Measurements from ENCODE around the gene RASAL2. TPM values are rescaled to one million over a fixed set of nuclear protein-coding genes. Genes with fewer than 3 reads are reported as not detected.

The RASAL2 gene
- total RNA-seq, 1 experiment from 2014 or later, result 56.9 TPM

DNA sequence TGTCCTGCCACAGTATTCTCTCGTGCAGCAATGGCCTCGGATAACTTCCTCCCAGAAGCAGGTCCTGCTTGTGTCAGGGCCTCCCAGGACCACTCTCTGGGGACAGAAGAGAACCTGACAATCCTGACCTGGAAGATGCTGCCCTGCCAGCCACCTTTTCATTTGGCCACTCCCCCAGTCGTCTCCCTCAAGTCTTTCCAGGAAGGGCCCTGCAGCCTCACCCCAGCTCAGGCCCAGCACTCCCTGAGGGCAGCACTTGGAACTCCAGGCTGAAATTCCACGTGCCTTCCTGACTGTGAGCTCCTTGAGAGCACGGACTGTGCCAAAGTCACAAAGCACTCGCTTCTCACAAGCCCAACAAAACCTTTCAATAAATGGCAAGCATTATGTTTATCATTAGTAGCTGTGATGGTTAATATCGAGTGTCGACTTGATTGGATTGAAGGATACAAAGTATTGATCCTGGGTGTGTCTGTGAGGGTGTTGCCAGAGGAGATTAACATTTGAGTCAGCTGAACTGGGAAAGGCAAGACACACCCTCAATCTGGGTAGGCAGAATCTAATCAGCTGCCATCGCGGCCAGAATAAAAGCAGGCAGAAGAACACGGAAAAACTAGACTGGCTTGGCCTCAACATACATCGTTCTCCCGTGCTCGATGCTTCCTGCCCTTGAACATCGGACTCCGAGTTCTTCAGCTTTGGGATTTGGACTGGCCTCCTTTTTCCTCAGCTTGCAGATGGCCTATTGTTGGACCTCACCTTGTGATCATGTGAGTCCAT lies 405.2 kb downstream of the RASAL2 start:
- no peaks in the 10 kb centered on the region for H3K36me3 Mint-ChIP-seq (ENCODE audit: insufficient read depth, unreplicated experiment)
- H3K9me3 Mint-ChIP-seq (ENCODE audit: unreplicated experiment), result no peaks in the 10 kb centered on the region
- H3K27me3 Mint-ChIP-seq (ENCODE audit: insufficient read depth, unreplicated experiment), result no peaks in the 10 kb centered on the region
- ChIA-PET CTCF (interaction anchor here (0.5 to 12.8 kb wide), 11 partner anchors 10 to 792 kb away, joined by 3 to 309 read pairs (median 82); partner anchors contain the start of gene TEX35), POLR2A (no interaction called here)
- no peak overlapping the region for H3K27ac Mint-ChIP-seq (ENCODE audit: low read depth, unreplicated experiment)
- TF ChIP-seq, protein P1, sequence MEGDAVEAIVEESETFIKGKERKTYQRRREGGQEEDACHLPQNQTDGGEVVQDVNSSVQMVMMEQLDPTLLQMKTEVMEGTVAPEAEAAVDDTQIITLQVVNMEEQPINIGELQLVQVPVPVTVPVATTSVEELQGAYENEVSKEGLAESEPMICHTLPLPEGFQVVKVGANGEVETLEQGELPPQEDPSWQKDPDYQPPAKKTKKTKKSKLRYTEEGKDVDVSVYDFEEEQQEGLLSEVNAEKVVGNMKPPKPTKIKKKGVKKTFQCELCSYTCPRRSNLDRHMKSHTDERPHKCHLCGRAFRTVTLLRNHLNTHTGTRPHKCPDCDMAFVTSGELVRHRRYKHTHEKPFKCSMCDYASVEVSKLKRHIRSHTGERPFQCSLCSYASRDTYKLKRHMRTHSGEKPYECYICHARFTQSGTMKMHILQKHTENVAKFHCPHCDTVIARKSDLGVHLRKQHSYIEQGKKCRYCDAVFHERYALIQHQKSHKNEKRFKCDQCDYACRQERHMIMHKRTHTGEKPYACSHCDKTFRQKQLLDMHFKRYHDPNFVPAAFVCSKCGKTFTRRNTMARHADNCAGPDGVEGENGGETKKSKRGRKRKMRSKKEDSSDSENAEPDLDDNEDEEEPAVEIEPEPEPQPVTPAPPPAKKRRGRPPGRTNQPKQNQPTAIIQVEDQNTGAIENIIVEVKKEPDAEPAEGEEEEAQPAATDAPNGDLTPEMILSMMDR (IDR thresholded peaks at IDR 0.05; ENCODE audit: unreplicated experiment), result no peak
- BruUV-seq (replicated peaks), result no TSS peak
- intact Hi-C loops (cut with micrococcal nuclease), result no loop called here
- DNase-seq (ENCODE audit: unreplicated experiment), result no peak
- no peak overlapping the region for H3K4me3 Mint-ChIP-seq (ENCODE audit: unreplicated experiment)
- no peaks in the 10 kb centered on the region for H3K4me1 Mint-ChIP-seq (ENCODE audit: insufficient read depth, unreplicated experiment)

DNA sequence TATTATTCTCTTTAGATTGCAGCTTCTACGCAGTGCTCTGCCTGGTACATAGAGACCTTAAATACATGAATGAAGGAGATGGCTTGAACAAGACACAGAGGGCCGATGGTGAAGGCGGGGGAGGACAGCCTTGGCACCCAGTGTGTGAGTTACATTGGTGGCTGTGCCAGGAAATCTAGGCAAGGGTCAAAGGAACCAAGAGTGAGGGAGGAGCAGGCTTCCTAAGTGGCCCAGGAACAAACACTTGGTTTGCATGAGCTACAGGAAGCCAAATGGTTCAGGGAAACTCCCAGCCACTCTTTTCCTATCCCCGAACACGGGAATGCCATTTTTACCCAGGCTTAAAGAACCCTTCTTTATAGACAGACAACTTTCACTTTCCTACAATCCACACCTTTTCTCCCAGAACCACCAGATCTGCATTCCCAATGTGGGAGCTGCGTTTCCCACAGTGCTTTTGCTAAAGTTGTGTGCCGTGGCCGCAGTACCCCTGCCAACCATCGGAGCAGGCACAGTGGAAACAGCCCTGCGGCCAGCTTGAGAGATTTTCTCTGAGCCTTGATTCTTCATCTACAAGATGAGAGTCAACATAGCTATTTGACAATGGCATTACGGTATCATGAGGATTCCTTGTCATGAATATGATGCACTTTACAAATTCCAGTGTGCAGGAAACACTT lies 406.3 kb downstream of the RASAL2 start:
- H3K4me3 Mint-ChIP-seq (ENCODE audit: unreplicated experiment), result no peak overlapping the region
- no peaks in the 10 kb centered on the region for H3K4me1 Mint-ChIP-seq (ENCODE audit: insufficient read depth, unreplicated experiment)
- intact Hi-C loops (cut with micrococcal nuclease), result loop anchor here (2.0 kb wide), 1 partner anchor 189 kb away; no protein-coding TSS in a partner anchor
- no peaks in the 10 kb centered on the region for H3K27me3 Mint-ChIP-seq (ENCODE audit: insufficient read depth, unreplicated experiment)
- H3K27ac Mint-ChIP-seq (ENCODE audit: low read depth, unreplicated experiment), result no peak overlapping the region
- ChIA-PET CTCF (interaction anchor here (0.5 to 12.8 kb wide), 46 partner anchors 12 to 1629 kb away, joined by 3 to 309 read pairs (median 5); partner anchors contain the start of gene TEX35), POLR2A (interaction anchor here (0.9 to 1.1 kb wide), 3 partner anchors 159 to 201 kb away, joined by 3 to 5 read pairs (median 3); no protein-coding TSS in a partner anchor)
- H3K36me3 Mint-ChIP-seq (ENCODE audit: insufficient read depth, unreplicated experiment), result no peaks in the 10 kb centered on the region
- TF ChIP-seq, protein P1 (IDR thresholded peaks at IDR 0.05; ENCODE audit: unreplicated experiment), result peak; percentile 18
- no peaks in the 10 kb centered on the region for H3K9me3 Mint-ChIP-seq (ENCODE audit: unreplicated experiment)
- no TSS peak for BruUV-seq (replicated peaks)
- DNase-seq (ENCODE audit: unreplicated experiment), result no peak

- no peak overlapping the region for H3K4me3 Mint-ChIP-seq (ENCODE audit: unreplicated experiment)
- ChIA-PET CTCF (interaction anchor here (0.5 to 12.8 kb wide), 70 partner anchors 12 to 1630 kb away, joined by 3 to 309 read pairs (median 4); partner anchors contain the start of gene TEX35), POLR2A (interaction anchor here (0.9 to 1.6 kb wide), 3 partner anchors 190 to 201 kb away, joined by 3 to 13 read pairs (median 5); no protein-coding TSS in a partner anchor)
- H3K36me3 Mint-ChIP-seq (ENCODE audit: insufficient read depth, unreplicated experiment), result no peaks in the 10 kb centered on the region
- H3K4me1 Mint-ChIP-seq (ENCODE audit: insufficient read depth, unreplicated experiment), result no peaks in the 10 kb centered on the region
- DNase-seq (ENCODE audit: unreplicated experiment), result no peak
- H3K9me3 Mint-ChIP-seq (ENCODE audit: unreplicated experiment), result no peaks in the 10 kb centered on the region
- TF ChIP-seq, protein P1 (IDR thresholded peaks at IDR 0.05; ENCODE audit: unreplicated experiment), result no peak
- intact Hi-C loops (cut with micrococcal nuclease), result loop anchor here (1.0 to 2.0 kb wide), 3 partner anchors 190 to 553 kb away; no protein-coding TSS in a partner anchor
- no peaks in the 10 kb centered on the region for H3K27me3 Mint-ChIP-seq (ENCODE audit: insufficient read depth, unreplicated experiment)
- no TSS peak for BruUV-seq (replicated peaks)
- H3K27ac Mint-ChIP-seq (ENCODE audit: low read depth, unreplicated experiment), result no peak overlapping the region
Observed at GRCh38 chr1:178500936-178501554, 407.1 kb downstream of the RASAL2 start.

Measured in MCF 10A (cell line).